Measurements from ENCODE around the gene NPHP4. TPM values are rescaled to one million over a fixed set of nuclear protein-coding genes. Genes with fewer than 3 reads are reported as not detected.
A peak's percentile ranks its signal among the peaks of the same experiment; 100 is the strongest.

The NPHP4 gene
- total and polyA plus RNA-seq, 10 of the 15 experiments (the other 5 are each of a cell fraction or from before 2014, with no cell fraction given), result 0.16 to 10.5 (median 3.1) TPM

GRCh38 chr1:5850503-5850902 lies 141.7 kb downstream of the NPHP4 start:
- Histone ChIP-seq H3K27ac (ENCODE audit: control insufficient read depth, insufficient read depth) (no peak overlapping the region), H3K27me3 (replicated peaks in 1 of 2; ENCODE audit: control insufficient read depth in 2 of 2, insufficient read depth in 2 of 2, low read length in 1 of 2) (no peaks in the 10 kb centered on the region), H3K9ac (ENCODE audit: control insufficient read depth, insufficient read depth, low read length) (no peak overlapping the region), H3K9me3 (replicated peaks; ENCODE audit: control insufficient read depth, insufficient read depth, low read length) (no peaks in the 10 kb centered on the region; the same call in 2 of the 3 replicates), H2AFZ (ENCODE audit: control insufficient read depth, low read depth, low read length) (no peak overlapping the region), H3K4me3 (no peak overlapping the region), H3K4me2 (ENCODE audit: control insufficient read depth, insufficient read depth) (no peak overlapping the region), H3K36me3 (ENCODE audit: control insufficient read depth in 2 of 2, insufficient read depth in 2 of 2, low read length in 1 of 2) (no peaks in the 10 kb centered on the region), H3K79me2 (ENCODE audit: control insufficient read depth, insufficient read depth, low read length) (no peaks in the 10 kb centered on the region), H4K20me1 (ENCODE audit: control insufficient read depth, insufficient read depth) (no peaks in the 10 kb centered on the region), H3K4me1 (ENCODE audit: control insufficient read depth, insufficient read depth, low read length) (no peaks in the 10 kb centered on the region)
- in situ Hi-C loops (cut with MboI) (no loop called here), intact Hi-C loops (cut with micrococcal nuclease; ENCODE audit: unreplicated experiment) (no loop called here)
- SMC1A ChIA-PET (ENCODE audit: uncharacterized antibody, unreplicated experiment), result no interaction called here
- POLR2A ChIA-PET, result no interaction called here
- TF ChIP-seq MTA3 (IDR thresholded peaks at IDR 0.05; ENCODE audit: borderline replicate concordance, low read length), result no peak
- TF ChIP-seq ZNF217 (IDR thresholded peaks at IDR 0.05), result no peak
- no peak for TF ChIP-seq ZSCAN29 (IDR thresholded peaks at IDR 0.05)
- no peak for TF ChIP-seq NR2C2 (IDR thresholded peaks at IDR 0.05; ENCODE audit: borderline replicate concordance, control insufficient read depth, insufficient read length, low read depth)
- no peak for TF ChIP-seq SIN3A (IDR thresholded peaks at IDR 0.05; ENCODE audit: low read depth, low read length)
- TF ChIP-seq USF1 (IDR thresholded peaks at IDR 0.05; ENCODE audit: borderline replicate concordance, extremely low read length, insufficient read depth, low read depth, low read length), result no peak
- TF ChIP-seq RFX5 (IDR thresholded peaks at IDR 0.05; ENCODE audit: low read depth, low read length), result no peak
- RAD21 ChIA-PET (ENCODE audit: unreplicated experiment), result no interaction called here
- DNase-seq (ENCODE audit: low read depth, low spot score) (no peak), ATAC-seq (no peak), FAIRE-seq (no peak)
- 44% methylated on average over 8 of the region's 8 CpGs for WGBS (ENCODE audit: insufficient coverage, insufficient replicate concordance, low lambda C conversion rate, missing lambda C conversion rate)
- no TSS peak for BruUV-seq (replicated peaks)
- CTCF ChIA-PET, result no interaction called here

DNA sequence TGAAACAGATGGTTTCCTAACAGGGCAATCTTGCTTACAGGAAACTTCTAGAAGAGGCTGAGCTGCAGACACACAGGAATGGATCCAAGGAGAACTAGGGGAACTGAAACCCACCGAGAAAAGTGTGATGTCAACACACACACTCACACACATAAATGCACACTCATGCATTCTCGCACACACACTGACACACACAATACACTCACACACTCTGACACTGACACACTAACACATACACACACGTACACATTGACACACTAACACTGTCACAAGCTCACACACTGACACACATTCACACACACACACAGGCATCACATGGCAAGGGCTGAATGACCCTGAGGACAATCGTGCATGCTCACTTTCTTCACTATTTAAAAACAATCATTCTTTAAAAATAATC lies 142.7 kb downstream of the NPHP4 start:
- H3K27ac ChIP-seq (ENCODE audit: control insufficient read depth, insufficient read depth), result no peak overlapping the region
- no peak overlapping the region for H3K9ac ChIP-seq (ENCODE audit: control insufficient read depth, insufficient read depth, low read length)
- no peaks in the 10 kb centered on the region for H3K4me1 ChIP-seq (ENCODE audit: control insufficient read depth, insufficient read depth, low read length)
- H3K79me2 ChIP-seq (ENCODE audit: control insufficient read depth, insufficient read depth, low read length), result no peaks in the 10 kb centered on the region
- TF ChIP-seq TBL1XR1 (IDR thresholded peaks at IDR 0.05; ENCODE audit: low read depth, low read length) (no peak), BCL3 (IDR thresholded peaks at IDR 0.05; ENCODE audit: borderline replicate concordance, insufficient read depth, low read depth, low read length, poor library complexity, severe bottlenecking) (peak; percentile 90), RBBP5 (conservative IDR thresholded peaks at IDR 0.05) (no peak), TCF3 (IDR thresholded peaks at IDR 0.05; ENCODE audit: borderline replicate concordance, insufficient read depth, low read depth, low read length) (no peak), NFYB (IDR thresholded peaks at IDR 0.05; ENCODE audit: insufficient read depth, low read depth, low read length) (no peak), CHD2 (IDR thresholded peaks at IDR 0.05; ENCODE audit: borderline replicate concordance, low read depth, low read length) (no peak), ZNF207 (IDR thresholded peaks at IDR 0.05; ENCODE audit: borderline replicate concordance) (no peak), ZNF24 (IDR thresholded peaks at IDR 0.05) (no peak)
- SMC1A ChIA-PET (ENCODE audit: uncharacterized antibody, unreplicated experiment), result no interaction called here
- no peaks in the 10 kb centered on the region for H4K20me1 ChIP-seq (ENCODE audit: control insufficient read depth, insufficient read depth)
- H3K36me3 ChIP-seq (ENCODE audit: control insufficient read depth in 2 of 2, insufficient read depth in 2 of 2, low read length in 1 of 2), result no peaks in the 10 kb centered on the region
- no peaks in the 10 kb centered on the region; the same call in 2 of the 3 replicates for H3K9me3 ChIP-seq (replicated peaks; ENCODE audit: control insufficient read depth, insufficient read depth, low read length)
- no peak overlapping the region for H3K4me2 ChIP-seq (ENCODE audit: control insufficient read depth, insufficient read depth)
- no peaks in the 10 kb centered on the region for H3K27me3 ChIP-seq (replicated peaks in 1 of 2; ENCODE audit: control insufficient read depth in 2 of 2, insufficient read depth in 2 of 2, low read length in 1 of 2)
- POLR2A ChIA-PET, result no interaction called here
- BruUV-seq (replicated peaks), result no TSS peak
- DNase-seq (ENCODE audit: low read depth, low spot score) (no peak), FAIRE-seq (no peak), ATAC-seq (no peak)
- 11% methylated on average over 4 of the region's 4 CpGs for WGBS (ENCODE audit: insufficient coverage, insufficient replicate concordance, low lambda C conversion rate, missing lambda C conversion rate)
- H3K4me3 ChIP-seq, result no peak overlapping the region
- CTCF ChIA-PET, result no interaction called here
- no peak overlapping the region for H2AFZ ChIP-seq (ENCODE audit: control insufficient read depth, low read depth, low read length)
- intact Hi-C loops (cut with micrococcal nuclease; ENCODE audit: unreplicated experiment), result no loop called here
- in situ Hi-C loops (cut with MboI), result no loop called here
- RAD21 ChIA-PET (ENCODE audit: unreplicated experiment), result no interaction called here

Data from GM12878 (cell line).